KBM-7 (cell line): Measurements from ENCODE around the gene PSMG2.
A peak's percentile ranks its signal among the peaks of the same experiment; 100 is the strongest.

Experiments used
- DNase-seq: peaks from one replicate; pipeline ENCODE4 v3.0.0-alpha.2; 2015
- in situ Hi-C: fragments of 300-500 bp; cut with MboI; formaldehyde crosslinking; loops from 2 replicates; pipeline ENCODE4 v1.14.3; 2020; ENCODE audit warnings: low sequenced_read_pairs, low pct_unique_long_range_greater_than_20kb, mixed read lengths

The PSMG2 gene

DNA sequence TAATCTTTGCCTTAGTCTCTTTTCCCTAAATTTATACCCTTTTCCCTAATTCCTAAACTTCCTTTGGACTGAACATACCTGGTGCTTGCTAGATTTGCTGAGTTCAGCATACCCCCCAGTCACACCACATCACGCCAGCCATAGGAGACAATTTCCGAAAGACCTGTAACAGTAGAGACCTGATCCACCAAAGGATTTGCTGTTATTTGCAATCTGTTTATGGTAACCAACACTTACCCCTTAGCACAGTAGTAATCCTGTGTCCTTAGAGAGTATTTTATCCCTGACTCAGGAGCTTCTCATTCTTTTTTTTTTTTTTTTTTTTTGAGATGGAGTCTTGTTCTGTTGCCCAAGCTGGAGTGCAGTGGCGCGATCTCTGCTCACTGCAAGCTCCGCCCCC is 8.6 kb downstream of the PSMG2 start:
- in situ Hi-C loops = no loop called here
- no peak for DNase-seq

DNA sequence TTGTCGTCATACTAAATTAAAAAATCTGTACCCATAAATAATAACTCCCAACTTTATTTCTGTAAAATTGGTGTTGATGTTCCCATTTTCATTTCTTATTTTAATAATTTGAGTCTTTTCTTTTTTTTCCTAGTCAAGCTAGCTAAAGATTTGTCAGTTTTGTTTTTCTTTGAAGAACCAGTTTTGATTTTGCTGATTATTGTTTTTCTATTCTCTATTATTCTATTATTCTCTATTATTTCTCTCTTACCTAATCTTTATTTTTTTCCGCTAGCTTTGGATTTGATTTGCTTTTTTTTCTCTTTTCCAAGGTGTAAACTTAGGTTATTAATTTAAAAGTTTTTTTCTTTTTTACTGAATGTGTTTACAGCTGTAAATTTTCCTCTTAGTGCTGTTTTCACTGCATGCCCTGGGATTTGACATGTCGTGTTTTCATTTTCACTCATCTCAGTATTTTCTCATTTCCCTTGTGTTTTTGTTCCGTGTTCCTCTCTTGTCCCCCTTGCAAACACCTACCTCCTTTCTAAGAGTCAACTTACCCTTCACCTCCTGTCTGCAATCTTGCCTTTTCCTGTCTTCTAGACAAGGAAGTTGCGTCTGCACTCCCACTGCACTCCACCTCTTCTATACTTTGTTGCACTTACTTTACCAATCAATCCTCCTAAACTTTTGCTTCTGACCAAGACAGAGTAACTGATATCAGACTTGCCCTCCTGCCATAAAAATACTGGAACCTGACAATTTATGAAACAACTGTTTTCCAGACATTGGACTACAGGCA is 18.8 kb downstream of the PSMG2 start:
- in situ Hi-C loops = no loop called here
- no peak for DNase-seq

DNA sequence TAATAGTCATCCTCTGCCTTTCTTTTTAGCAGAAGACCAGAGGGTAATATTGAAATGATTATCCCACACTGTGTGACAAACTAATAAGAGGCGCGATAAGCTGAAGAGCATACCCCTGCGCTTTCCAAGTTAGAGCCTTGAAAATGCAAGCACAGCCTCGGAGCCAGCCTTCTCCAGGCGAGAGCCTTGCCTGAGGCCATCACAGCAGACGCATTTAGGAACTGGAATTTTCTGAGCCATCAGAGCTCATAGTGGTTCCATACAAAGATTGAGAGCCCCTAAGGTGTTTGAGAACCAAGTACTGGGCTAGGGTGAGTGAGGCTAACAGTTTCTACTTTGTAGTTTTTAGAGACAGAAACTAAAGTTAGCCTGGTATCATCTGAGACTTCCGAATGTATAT is 19.9 kb downstream of the PSMG2 start:
- DNase-seq = no peak
- in situ Hi-C loops = no loop called here

DNA sequence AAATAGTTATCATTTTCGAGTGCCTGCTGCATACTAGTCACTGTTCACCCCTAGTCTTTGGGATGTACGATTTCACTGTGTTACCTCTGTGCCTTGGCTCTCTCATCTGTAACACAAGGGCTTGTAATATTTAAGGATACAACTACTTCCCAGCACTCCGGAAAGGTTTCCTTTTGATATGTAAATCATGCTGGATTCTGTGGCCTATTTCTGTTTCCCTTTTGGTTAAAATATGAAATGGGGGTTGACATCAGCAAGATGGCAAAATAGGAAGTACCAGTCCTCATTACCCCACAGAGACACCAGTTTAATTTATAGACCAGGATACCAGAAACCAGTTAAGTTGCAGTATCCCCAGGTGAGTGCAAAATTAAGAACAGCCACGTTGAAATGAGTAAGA is 23.5 kb downstream of the PSMG2 start:
- in situ Hi-C loops = no loop called here
- no peak for DNase-seq

DNA sequence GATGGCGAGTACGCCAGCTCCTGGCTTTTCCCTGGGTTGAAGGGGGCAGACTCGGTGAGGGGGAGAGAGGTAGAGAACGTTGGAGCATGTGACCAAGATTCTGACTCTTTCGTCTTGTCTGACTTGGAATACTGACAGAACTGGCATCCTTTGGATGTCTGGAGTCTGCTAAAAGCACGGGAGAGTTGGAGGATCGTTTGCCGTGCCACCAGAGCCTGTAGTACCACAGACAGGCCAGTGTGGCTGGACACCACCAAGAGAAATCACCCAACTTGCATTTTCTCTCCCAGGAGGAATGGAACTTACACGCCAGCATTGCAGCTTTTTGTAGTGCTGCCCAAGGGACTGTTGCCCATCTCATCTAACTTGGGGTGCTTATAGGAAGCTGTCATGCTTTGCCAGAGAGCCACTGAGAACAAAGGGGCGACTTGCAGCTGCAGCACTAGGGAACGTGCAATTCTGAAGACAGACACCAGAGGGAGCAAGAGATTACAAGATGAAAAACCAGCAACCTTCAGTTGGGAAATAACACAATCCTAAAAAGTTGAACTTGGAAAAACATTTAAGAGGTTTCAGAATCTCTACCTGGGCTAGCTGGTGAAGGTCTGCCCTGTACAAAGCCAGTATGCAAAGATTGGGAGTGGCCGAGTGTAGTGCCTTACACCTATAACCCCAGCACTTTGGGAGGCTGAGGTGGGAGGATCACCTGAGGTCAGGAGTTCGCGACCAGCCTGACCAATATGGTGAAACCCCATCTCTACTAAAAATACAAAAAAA is 24.1 kb downstream of the PSMG2 start:
- in situ Hi-C loops = no loop called here
- peak; percentile 83 for DNase-seq

DNA sequence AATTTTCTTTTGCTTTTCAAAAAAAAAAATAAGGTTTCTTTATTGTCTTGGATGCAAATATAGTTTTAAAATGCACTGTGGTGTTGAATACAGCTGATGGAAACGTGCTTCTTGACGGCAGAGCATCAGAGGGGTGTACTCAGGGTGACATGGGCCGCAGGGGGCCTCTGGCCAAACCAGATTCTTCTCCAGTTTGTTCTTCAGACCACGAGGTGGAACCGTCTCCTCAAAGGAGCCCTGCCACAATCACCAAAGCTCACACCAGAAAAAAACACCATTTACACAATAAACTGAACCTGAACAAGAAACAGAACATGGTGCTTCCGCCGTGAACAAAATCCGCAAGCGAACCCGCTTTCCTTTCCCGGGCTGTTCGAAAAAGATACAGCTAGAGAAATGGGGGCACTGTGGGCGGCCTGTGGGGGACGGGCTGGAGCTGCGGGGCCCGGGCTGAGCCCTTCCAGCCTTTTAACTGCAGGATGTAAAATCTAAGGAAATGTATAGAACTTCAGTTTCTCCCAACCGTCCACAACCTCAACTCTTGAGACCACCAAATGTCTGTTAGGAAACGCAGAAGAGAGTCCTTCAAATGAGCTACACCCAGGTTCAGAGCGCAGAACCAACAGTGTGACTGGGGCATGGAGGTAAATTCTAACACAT is 34.5 kb downstream of the PSMG2 start:
- in situ Hi-C loops = loop anchor here (10.0 kb wide), 1 partner anchor 197 kb away; no protein-coding TSS in a partner anchor
- DNase-seq = no peak

DNA sequence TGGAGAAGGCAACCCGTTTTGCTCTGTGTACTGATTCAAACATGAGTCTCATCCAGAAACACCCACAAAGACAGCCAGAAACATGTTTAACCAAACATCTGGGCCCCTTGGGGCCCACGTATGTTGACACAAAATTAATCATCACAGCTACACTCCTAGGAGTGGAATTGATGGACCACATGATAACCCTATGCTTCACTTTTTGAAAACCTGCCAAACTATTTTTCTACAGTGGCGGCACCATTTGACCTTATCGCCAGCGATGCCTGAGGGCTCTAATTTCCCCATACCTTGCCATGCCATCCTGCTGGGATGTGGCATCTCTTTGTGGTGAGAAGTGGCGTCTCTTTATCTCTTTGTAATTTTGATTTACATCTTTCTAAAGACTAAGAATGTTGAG is 38.5 kb downstream of the PSMG2 start:
- DNase-seq = no peak
- in situ Hi-C loops = no loop called here

DNA sequence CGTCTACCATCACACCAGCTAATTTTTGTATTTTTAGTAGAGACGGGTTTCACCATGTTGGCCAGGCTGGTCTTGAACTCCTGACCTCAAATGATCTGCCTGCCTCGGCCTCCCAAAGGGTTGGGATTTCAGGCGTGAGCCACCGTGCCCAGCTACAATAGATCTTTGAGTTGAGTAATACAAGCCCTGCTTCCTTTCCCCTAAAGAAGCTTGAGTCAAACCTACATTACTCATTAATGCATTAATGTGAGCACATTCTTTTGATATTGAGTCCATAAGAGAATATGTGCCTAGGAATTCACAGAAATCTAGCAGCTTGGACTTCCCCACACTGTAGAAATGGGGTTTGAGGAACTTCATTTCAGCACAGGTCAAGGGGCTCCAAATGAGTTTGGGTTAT is 39.6 kb downstream of the PSMG2 start:
- DNase-seq = no peak
- in situ Hi-C loops = no loop called here

DNA sequence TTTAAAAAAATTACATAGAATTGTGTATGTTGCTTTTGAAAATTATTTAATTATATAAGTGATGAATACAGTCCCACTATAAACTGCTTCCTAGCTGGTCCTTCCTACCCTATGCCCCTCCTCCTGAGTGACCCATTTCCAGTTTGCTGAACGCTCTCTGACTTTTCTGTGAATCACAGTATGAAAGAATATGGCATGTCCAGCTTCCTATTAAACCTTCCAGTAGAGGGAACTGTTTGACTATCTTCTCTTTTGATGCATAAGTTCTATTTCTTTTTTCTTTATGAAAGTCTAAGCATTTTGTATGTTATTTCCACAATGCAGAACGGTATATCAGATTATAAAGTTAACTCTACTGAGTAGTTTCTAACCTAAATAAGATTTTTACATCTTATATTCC is 41.3 kb downstream of the PSMG2 start:
- DNase-seq = peak; percentile 59
- in situ Hi-C loops = no loop called here

DNA sequence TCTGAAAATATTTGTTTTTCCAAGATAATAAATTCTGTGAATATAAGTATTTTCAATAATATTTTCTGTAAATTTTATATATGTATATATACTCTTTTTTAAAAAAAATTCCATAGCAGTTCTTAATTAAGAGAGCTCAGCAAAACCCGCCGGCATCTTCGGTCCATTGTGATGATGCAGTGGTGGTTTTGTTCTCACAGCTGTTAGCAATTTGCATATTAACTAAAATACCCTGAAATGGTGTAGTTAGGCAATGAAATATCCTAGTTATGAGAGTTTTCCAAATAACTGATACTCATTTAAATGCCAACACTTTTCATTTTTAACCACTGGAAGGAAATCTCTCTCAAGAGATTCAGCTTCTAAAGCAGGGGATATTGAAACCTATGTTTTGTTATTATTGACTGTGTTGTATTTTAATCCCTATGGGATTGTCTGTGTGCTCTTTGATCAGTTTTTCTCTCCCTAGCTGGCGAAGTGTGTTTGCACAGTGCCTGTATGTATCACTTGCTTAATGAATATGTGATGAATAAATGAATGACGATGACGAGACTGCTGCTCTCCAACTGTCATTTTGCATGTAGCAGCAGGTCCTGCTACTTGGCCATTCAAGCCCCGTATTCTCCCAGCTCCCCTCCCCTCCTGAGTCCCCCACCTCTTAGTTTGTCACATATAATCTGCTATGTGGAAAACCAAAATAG is 42.4 kb downstream of the PSMG2 start:
- in situ Hi-C loops = no loop called here
- DNase-seq = no peak

DNA sequence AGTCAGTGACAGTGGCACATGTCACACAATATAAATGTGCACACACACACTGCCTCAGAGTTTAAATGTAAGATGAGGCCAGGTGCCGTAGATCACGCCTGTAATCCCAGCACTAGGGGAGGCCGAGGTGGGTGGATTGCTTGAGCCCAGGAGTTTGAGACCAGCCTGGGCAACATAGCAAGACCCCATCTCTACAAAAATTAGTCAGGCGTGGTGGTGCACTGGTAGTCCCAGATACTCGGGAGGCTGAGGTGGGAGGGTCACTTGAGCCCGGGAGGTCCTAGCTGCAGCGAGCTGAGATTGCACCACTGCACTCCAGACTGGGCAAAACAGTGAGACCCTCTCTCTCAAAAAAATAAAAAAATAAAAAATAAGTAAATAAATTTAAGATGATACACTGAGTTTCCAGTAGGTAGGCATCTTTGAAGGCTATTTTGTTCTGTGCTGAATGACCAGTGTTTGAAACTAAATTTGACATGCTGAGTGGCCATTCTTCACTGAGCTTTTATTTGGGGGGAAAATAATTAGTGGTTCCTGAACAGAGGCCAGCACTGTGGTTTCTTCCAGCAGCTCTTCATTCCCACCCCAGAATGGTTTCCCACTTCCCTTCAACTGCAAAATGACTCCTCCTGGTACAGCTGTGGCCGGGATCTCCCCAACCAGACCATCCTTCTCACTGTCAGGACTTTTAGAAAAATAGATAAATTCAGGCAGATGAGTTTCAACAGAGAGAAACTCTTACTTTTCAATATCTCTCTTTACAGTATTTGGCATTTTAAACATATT is 44.9 kb downstream of the PSMG2 start:
- in situ Hi-C loops = no loop called here
- DNase-seq = no peak

DNA sequence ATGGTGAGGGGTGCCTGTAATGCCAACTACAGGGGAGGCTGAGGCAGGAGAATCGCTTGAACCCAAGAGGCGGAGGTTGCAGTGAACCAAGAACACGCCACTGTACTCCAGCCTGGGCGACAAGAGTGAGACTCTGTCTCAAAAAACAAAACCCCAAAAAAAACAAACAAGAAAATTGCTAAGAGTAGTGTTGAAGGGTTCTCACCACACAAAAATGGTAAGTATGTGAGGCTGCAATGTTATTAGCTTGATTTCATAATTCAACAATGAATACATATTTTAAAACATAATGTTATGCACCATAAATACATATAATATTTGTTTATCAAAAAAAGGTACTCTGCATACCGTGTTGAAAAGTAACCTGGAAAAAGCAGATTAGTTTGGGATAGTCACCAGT is 45.8 kb downstream of the PSMG2 start:
- DNase-seq = no peak
- in situ Hi-C loops = no loop called here

DNA sequence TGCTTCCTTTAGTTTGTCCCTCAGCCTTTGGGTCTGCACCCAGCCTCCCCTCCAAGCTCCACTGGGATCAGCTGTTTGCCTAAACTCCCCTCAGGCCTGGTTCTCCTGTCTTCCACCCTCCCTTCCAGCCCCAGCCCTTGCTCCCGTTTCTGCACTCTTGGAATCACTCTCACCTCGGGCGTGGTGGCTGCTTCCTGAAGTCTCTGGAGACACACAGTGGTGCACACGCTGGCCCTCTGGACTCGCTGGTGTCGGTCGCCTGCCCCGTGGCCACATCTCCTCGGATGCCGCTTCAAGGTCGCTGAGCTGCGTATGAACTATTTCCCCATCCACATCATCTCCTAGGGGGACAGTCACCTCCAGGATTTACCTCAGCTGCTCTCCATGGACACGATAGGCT is 46.3 kb downstream of the PSMG2 start:
- no peak for DNase-seq
- in situ Hi-C loops = no loop called here

DNA sequence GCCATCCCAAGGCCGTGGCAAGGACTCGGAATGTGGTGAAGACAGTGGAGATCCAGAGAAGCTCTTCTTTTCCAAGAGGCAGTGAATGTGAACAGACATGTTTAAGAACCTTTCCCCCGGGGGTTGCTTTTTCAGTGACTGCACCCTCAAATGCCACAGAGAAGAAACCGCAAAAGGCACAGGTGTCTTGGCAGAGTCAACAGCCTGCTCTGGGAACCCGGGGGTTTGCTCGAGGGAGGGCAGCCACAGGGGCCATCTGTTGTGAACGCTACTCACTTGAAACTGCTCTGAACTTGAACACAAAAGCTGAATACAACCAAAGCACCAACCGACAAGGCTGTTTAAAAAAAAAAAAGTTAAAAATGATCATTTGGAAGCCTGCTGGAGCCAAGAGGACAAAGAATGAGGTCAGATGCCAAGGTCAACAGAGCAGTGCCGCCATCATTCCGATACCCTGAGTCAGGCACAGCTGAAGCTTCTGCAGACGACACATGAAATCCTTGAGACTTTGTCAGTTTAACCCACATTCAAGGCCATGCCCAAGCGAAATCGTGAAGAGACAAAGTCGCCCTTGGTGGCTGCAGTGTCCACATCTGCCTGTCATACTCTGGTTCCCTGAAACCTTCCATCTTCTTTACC is 47.4 kb downstream of the PSMG2 start:
- in situ Hi-C loops = no loop called here

DNA sequence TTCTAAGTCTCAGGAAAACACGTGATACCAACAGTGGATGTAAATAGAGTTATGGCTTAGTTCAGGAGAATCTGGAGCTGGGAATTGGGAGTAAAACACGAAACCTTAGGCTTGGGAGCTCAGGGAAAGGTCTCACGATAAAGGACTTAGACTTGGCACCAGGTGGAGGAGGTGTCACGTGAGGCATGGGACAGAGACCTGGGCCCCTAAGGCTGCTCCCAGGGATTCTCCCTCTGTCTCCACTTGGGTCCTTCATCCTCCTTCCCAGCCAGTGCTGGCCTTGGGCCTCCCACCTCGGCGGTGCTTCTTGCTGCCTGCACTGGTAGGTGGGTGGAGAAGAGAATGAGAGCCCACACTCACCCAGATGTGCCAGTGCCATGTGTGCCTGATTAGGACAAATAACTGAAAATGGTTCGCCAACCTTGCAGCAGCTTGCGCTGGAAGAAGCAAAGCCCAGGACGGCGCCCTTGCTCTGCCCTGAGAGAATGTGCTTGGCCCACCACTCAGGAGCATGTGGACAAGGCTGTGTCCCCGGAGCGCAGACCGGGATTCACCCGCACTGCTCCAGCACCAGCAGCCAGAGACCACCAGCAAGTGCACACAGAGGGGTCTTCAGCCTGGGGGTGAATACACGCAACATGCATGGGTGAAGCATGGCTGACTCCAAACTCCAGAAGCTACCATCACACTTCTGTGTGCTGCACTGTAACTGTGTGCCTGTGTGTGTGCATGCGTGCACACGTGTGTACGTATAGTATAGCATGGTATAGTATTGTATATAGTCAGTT is 48.1 kb downstream of the PSMG2 start:
- in situ Hi-C loops = no loop called here
- DNase-seq = no peak

More for the DNA sequence above, 47.4 kb downstream of the PSMG2 start:
- DNase-seq = no peak

DNA sequence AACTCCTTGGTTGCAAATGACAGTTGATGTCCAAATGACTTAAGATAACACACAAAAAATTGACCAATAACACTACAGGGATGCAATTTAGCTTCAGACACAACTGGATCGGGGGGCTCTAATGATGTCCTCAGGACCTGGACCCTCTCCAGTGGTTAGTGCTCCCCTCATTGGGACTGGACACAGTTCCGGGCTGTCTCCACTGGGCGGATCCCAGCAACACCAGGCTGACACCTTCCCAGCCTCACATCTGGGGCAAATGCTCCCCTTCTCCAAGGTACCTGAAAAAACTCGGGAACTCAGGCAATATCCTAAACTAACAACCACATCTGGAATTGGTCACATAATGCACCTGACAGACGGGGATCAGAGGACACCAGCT is 48.7 kb downstream of the PSMG2 start:
- in situ Hi-C loops = no loop called here
- no peak for DNase-seq

DNA sequence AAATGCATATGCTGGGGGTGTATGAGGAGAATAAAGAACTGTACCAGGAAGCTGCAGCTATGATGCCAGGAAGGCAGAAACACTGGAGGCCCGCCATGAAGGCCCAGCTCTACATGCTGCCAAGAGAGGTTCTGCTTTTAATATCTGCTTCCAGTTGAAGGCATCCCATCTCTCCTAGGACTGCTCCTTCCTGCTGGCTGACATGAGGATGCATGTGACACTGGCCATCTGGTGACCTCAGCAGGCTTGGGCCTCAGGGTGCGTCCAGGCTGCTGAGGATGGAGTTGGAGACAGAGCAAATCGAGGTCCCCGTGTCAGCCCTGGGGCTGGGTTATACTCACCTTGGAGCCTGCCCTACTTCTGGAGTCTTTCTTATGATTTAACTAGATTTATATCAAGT is 49.0 kb downstream of the PSMG2 start:
- DNase-seq = no peak
- in situ Hi-C loops = no loop called here

DNA sequence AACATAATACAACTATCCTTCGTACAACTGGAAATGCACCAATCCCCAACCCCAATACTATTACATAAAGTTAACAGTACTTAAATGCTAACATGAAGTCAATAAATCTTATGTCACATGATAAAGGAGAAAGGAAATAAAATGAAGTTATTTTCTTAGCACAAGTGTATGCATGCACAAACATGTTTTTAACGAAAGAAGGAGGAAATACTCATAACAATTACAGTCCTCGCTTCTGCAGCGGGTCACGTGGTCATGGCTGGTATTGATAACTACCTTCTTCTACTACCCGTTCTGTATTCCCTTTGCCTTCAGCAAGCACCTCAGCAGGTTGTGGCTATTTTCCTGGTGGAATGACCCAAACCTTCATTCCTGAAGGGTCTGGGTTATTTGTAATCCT is 51.7 kb downstream of the PSMG2 start:
- no peak for DNase-seq
- in situ Hi-C loops = no loop called here
